CD1c-positive myeloid dendritic cell (primary cell): Measurements from ENCODE around the gene ZNF407.

Source experiments
- DNase-seq: peaks from one replicate; pipeline ENCODE4 v3.0.0-alpha.2; 2016; ENCODE audit errors: extremely low spot score

ZNF407 gene

GRCh38 chr18:74930616-74931015, 332.9 kb downstream of the ZNF407 start:
- DNase-seq, result no peak

GRCh38 chr18:74933930-74934329, 336.3 kb downstream of the ZNF407 start:
- DNase-seq, result no peak

GRCh38 chr18:74935434-74935833, 337.8 kb downstream of the ZNF407 start:
- no peak for DNase-seq

- no peak for DNase-seq
Measured at GRCh38 chr18:74936343-74936742, 338.7 kb downstream of the ZNF407 start.

GRCh38 chr18:74937291-74937690, 339.6 kb downstream of the ZNF407 start:
- no peak for DNase-seq

GRCh38 chr18:74940856-74941255, 343.2 kb downstream of the ZNF407 start:
- no peak for DNase-seq

- DNase-seq, result no peak
Measured at GRCh38 chr18:74942319-74942910, 344.7 kb downstream of the ZNF407 start.

- DNase-seq, result no peak
Measured at GRCh38 chr18:74944676-74945075, 347.0 kb downstream of the ZNF407 start.

GRCh38 chr18:74945774-74946545, 348.3 kb downstream of the ZNF407 start:
- DNase-seq, result no peak

- no peak for DNase-seq
Measured at GRCh38 chr18:74946646-74947375, 349.1 kb downstream of the ZNF407 start.

GRCh38 chr18:74947417-74947816, 349.7 kb downstream of the ZNF407 start:
- no peak for DNase-seq

GRCh38 chr18:74947875-74948274, 350.2 kb downstream of the ZNF407 start:
- no peak for DNase-seq

- DNase-seq, result no peak
Measured at GRCh38 chr18:74949611-74950010, 351.9 kb downstream of the ZNF407 start.

- no peak for DNase-seq
Measured at GRCh38 chr18:74950479-74950878, 352.8 kb downstream of the ZNF407 start.

GRCh38 chr18:74951165-74951760, 353.6 kb downstream of the ZNF407 start:
- no peak for DNase-seq

- no peak for DNase-seq
Measured at GRCh38 chr18:74957588-74958224, 360.0 kb downstream of the ZNF407 start.

GRCh38 chr18:74959216-74959615, 361.5 kb downstream of the ZNF407 start:
- peak; percentile 31 for DNase-seq

GRCh38 chr18:74961596-74961995, 363.9 kb downstream of the ZNF407 start:
- no peak for DNase-seq

GRCh38 chr18:74963820-74964446, 366.3 kb downstream of the ZNF407 start:
- DNase-seq, result peak; percentile 39

- no peak for DNase-seq
Measured at GRCh38 chr18:74965682-74966081, 368.0 kb downstream of the ZNF407 start.

- DNase-seq, result no peak
Measured at GRCh38 chr18:74967438-74967837, 369.8 kb downstream of the ZNF407 start.
